PC-3 (cell line): ENCODE results near the gene KIF5C. TPM values are rescaled to one million over a fixed set of nuclear protein-coding genes. Genes with fewer than 3 reads are reported as not detected.

Experiments
- ATAC-seq: fragments of 200-7000 bp; cut with Tn5 transposase; 2 replicates; pipeline ENCODE4 v1.9.1; 2020; ENCODE audit warnings: mild to moderate bottlenecking, moderate library complexity
- Bru-seq: library from RNA; stranded (reverse); fragments of 400-500 nt; gene quantifications from one replicate; lab custom pipeline; 2021; lab: Mats Ljungman, UMichigan
- BruChase-seq, 2 experiments: library from RNA; stranded (reverse); fragments of 400-500 nt; gene quantifications; one replicate each; lab custom pipeline; 2021; lab: Mats Ljungman, UMichigan
- BruUV-seq: library from RNA; stranded (reverse); fragments of 400-500 nt; replicated peaks from 2 replicates; lab custom pipeline; 2021; lab: Mats Ljungman, UMichigan
- CTCF ChIA-PET: fragments of 300-600 bp; sonication (Branson Sonifier 250); formaldehyde crosslinking; loops from one replicate; lab custom pipeline; 2022; ENCODE audit warnings: antibody characterized with exemption; lab: Charles Lee
- POLR2A ChIA-PET: fragments of 300-600 bp; sonication (Branson Sonifier 250); formaldehyde crosslinking; loops from one replicate; lab custom pipeline; 2022; ENCODE audit warnings: antibody characterized with exemption; ENCODE audit not compliant: unreplicated experiment; lab: Charles Lee
- DNase-seq: peaks from one replicate; pipeline ENCODE4 v3.0.0-alpha.2; 2015
- H2AFZ ChIP-seq: fragments of 300-600 bp; sonication (generic); 2 replicates; pipeline ENCODE4 v1.6.0; 2016; ENCODE audit warnings: antibody characterized with exemption, low read length
- H3F3A ChIP-seq: fragments of 300-600 bp; sonication (generic); one replicate; pipeline ENCODE4 v1.6.0; 2017; ENCODE audit warnings: antibody characterized with exemption, low read length, control low read depth, mild to moderate bottlenecking; ENCODE audit not compliant: unreplicated experiment
- H3K27ac ChIP-seq: fragments of 300-600 bp; sonication (generic); 2 replicates; pipeline ENCODE4 v1.5.1; 2016; ENCODE audit warnings: mild to moderate bottlenecking, low read length
- H3K27me3 ChIP-seq: fragments of 300-600 bp; sonication (generic); 2 replicates; pipeline ENCODE4 v1.6.1; 2016; ENCODE audit warnings: low read length, mixed read lengths
- H3K36me3 ChIP-seq: fragments of 300-600 bp; sonication (generic); 2 replicates; pipeline ENCODE4 v1.6.1; 2016; ENCODE audit warnings: low read depth, mixed run types, low read length, mixed read lengths
- H3K4me1 ChIP-seq: fragments of 300-600 bp; sonication (generic); 2 replicates; pipeline ENCODE4 v1.5.1; 2016; ENCODE audit warnings: low read length; ENCODE audit not compliant: insufficient read depth
- H3K4me2 ChIP-seq: fragments of 300-600 bp; sonication (generic); 2 replicates; pipeline ENCODE4 v1.6.0; 2016; ENCODE audit warnings: low read length
- H3K4me3 ChIP-seq: fragments of 300-600 bp; sonication (generic); 2 replicates; pipeline ENCODE4 v1.5.1; 2016; ENCODE audit warnings: mild to moderate bottlenecking, low read length, mixed read lengths
- H3K79me2 ChIP-seq: fragments of 300-600 bp; sonication (generic); 2 replicates; pipeline ENCODE4 v1.6.1; 2017; ENCODE audit warnings: low read length, mixed read lengths
- H3K9ac ChIP-seq: fragments of 300-600 bp; sonication (generic); 2 replicates; pipeline ENCODE4 v1.6.0; 2016; ENCODE audit warnings: mild to moderate bottlenecking, low read length
- H3K9me2 ChIP-seq: fragments of 300-600 bp; sonication (generic); replicated peaks from 2 replicates; pipeline ENCODE4 v1.6.1; 2016; ENCODE audit warnings: mixed run types, low read length, mixed read lengths
- H3K9me3 ChIP-seq: fragments of 300-600 bp; sonication (generic); 2 replicates; pipeline ENCODE4 v1.6.1; 2016; ENCODE audit warnings: low read length, mixed read lengths
- H4K20me1 ChIP-seq: fragments of 300-600 bp; sonication (generic); 2 replicates; pipeline ENCODE4 v1.6.1; 2016; ENCODE audit warnings: low read length, mixed read lengths
- EZH2 ChIP-seq: fragments of 300-600 bp; sonication (generic); IDR thresholded peaks from one replicate; pipeline ENCODE4 v1.6.1; 2017; ENCODE audit warnings: antibody characterized with exemption, mild to moderate bottlenecking, low read length; ENCODE audit not compliant: unreplicated experiment
- EZH2phosphoT487 ChIP-seq: fragments of 300-600 bp; sonication (generic); IDR thresholded peaks from 2 replicates; pipeline ENCODE4 v1.6.1; 2018; ENCODE audit warnings: mild to moderate bottlenecking, antibody characterized with exemption, low read length, borderline replicate concordance
- intact Hi-C: fragments of 100-400 bp; cut with micrococcal nuclease; formaldehyde crosslinking; loops from 2 replicates; pipeline ENCODE4 v1.9.0; 2023
- long read RNA-seq: library from polyadenylated mRNA; unstranded; transcript quantifications from one replicate; pipeline ENCODE4 v2.0.0, GENCODE V29; 2021; ENCODE audit not compliant: unreplicated experiment
- total RNA-seq: library from RNA; depleted of rRNA; stranded (reverse); fragments of >200 nt; gene quantifications from 2 replicates; pipeline ENCODE4 v1.2.3, GENCODE V29; 2014; rRNA removed
- TF ChIP-seq, protein P1 (sequence below): fragments of 300-600 bp; sonication (generic); conservative IDR thresholded peaks from 2 replicates; pipeline ENCODE4 v1.5.1; 2017; ENCODE audit warnings: antibody characterized with exemption, low read depth, mild to moderate bottlenecking, low read length

Gene KIF5C
- total RNA-seq, result 4.0 and 7.3 TPM in 2 replicates
- Bru-seq, nascent RNA, result percentile 32 among the genes with signal in this experiment
- BruChase-seq, experiment 1, labeled RNA remaining after a 6-hour chase, result percentile 30 among the genes with signal in this experiment
- percentile 29 among the genes with signal in this experiment for BruChase-seq, experiment 2, labeled RNA remaining after a 2-hour chase
- long read RNA-seq, partial matches to known transcripts, result 4 of 6 reads
- long read RNA-seq, other reads (novel, unspliced or antisense), result 2 of 6 reads

DNA sequence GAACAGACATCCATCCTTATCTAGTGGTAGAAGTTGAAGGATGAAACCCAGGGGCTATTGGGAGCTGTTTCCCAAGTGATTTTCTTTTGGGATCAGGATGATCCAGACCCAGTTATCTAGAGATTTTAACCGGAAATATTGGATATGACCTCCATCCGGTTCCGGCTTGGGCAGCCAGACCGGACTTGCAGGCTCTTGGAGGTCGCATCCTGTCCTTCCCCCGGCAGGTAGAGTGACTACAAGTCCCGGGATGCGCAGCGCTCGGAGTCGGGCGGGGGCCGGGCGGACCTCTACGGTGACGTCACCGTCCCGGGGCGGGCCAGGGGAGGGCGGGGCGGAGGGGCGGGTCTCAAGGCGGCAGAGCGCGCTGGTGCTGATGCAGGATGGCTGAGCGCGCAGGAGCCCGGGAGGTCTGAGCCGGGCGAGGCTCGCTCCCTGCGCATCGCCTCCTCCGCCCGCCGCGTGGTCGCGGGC lies at the start of gene KIF5C:
TSS of gene KIF5C (plus strand) at position 360 of the 474 bp plus-strand sequence. CDS start 391 bp downstream, outside the sequence.
- Histone ChIP-seq H3K27ac (no peak within 1 kb of the TSS), H3F3A (no peaks in the 10 kb centered on the region), H3K9me2 (no peaks in the 10 kb centered on the region), H3K9ac (no peak within 1 kb of the TSS), H2AFZ (peak within 1 kb of the TSS; percentile 86), H4K20me1 (no peaks in the 10 kb centered on the region), H3K4me2 (peak within 1 kb of the TSS; percentile 78), H3K79me2 (no peaks in the 10 kb centered on the region), H3K27me3 (peaks cover 28% of the 10 kb centered on the region), H3K4me1 (peaks cover 18% of the 10 kb centered on the region), H3K4me3 (peak within 1 kb of the TSS; percentile 64), H3K36me3 (no peaks in the 10 kb centered on the region), H3K9me3 (no peaks in the 10 kb centered on the region)
- DNase-seq (peak; percentile 82), ATAC-seq (peak; percentile 77)
- ChIA-PET CTCF (no interaction called here), POLR2A (no interaction called here)
- intact Hi-C loops, result loop anchor here (10.0 kb wide), 1 partner anchor 230 kb away; the partner anchor contains the start of gene EPC2
- no TSS peak for BruUV-seq
- TF ChIP-seq, protein P1, sequence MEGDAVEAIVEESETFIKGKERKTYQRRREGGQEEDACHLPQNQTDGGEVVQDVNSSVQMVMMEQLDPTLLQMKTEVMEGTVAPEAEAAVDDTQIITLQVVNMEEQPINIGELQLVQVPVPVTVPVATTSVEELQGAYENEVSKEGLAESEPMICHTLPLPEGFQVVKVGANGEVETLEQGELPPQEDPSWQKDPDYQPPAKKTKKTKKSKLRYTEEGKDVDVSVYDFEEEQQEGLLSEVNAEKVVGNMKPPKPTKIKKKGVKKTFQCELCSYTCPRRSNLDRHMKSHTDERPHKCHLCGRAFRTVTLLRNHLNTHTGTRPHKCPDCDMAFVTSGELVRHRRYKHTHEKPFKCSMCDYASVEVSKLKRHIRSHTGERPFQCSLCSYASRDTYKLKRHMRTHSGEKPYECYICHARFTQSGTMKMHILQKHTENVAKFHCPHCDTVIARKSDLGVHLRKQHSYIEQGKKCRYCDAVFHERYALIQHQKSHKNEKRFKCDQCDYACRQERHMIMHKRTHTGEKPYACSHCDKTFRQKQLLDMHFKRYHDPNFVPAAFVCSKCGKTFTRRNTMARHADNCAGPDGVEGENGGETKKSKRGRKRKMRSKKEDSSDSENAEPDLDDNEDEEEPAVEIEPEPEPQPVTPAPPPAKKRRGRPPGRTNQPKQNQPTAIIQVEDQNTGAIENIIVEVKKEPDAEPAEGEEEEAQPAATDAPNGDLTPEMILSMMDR, result no peak
- TF ChIP-seq EZH2phosphoT487 (no peak), EZH2 (no peak)

DNA sequence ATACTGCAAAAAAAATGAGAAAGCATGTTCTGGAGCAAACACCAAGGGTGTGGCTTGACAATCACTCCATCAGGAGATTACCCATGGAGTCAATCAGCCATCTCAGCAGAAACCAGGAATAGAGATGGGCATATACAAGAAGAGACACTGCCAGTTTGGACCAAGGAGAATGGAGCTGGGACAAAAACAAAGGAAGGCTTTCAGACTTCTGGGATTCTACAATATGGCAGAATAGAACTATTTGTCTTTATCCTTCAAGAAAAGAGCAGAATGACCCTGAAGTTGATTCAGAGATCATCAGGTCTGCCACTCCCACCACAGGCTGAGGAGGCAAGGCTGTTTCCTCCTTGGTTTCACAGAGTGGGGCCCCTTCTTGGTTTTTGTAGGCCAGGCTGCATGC lies 48.2 kb upstream of the KIF5C start:
- no peaks in the 10 kb centered on the region for H3K79me2 ChIP-seq
- no peaks in the 10 kb centered on the region for H3K9me2 ChIP-seq
- no peaks in the 10 kb centered on the region for H4K20me1 ChIP-seq
- CTCF ChIA-PET, result no interaction called here
- BruUV-seq, result no TSS peak
- no peak for TF ChIP-seq EZH2
- TF ChIP-seq, protein P1, result no peak
- POLR2A ChIA-PET, result no interaction called here
- no peak overlapping the region for H3K4me2 ChIP-seq
- H3K9ac ChIP-seq, result no peak overlapping the region
- DNase-seq (no peak), ATAC-seq (no peak)
- intact Hi-C loops, result no loop called here
- peaks cover 1% of the 10 kb centered on the region; the same call in 1 of the 2 replicates for H3K27me3 ChIP-seq
- no peaks in the 10 kb centered on the region for H3K36me3 ChIP-seq
- no peak overlapping the region for H2AFZ ChIP-seq
- H3K4me1 ChIP-seq, result no peaks in the 10 kb centered on the region
- no peak overlapping the region for H3K27ac ChIP-seq
- no peaks in the 10 kb centered on the region for H3F3A ChIP-seq
- no peaks in the 10 kb centered on the region for H3K9me3 ChIP-seq
- H3K4me3 ChIP-seq, result no peak overlapping the region

DNA sequence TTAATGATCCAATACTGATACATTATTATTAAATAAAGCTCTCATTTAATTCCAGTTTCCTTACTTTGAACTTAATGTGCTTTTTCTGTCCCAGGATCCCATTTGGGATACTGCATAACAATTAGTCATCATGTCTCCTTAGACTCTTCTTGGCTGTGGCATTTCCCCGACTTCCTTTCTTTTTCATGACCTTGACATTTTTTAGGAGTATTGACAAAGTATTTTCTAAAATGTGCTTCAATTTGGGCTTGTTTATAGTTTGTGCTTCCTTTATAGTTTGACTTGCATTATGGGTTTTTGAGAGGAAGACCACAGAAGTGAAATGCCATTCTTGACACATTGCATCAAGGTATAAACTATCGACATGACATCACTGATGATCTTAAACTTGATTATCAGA lies 46.1 kb upstream of the KIF5C start:
- ChIA-PET CTCF (no interaction called here), POLR2A (no interaction called here)
- H3K9me3 ChIP-seq, result no peaks in the 10 kb centered on the region
- H3K9ac ChIP-seq, result no peak overlapping the region
- no peaks in the 10 kb centered on the region for H3K79me2 ChIP-seq
- TF ChIP-seq EZH2 (no peak), EZH2phosphoT487 (no peak)
- TF ChIP-seq, protein P1, result no peak
- H2AFZ ChIP-seq, result no peak overlapping the region
- H3K27ac ChIP-seq, result no peak overlapping the region
- H3K4me1 ChIP-seq, result no peaks in the 10 kb centered on the region
- ATAC-seq (no peak), DNase-seq (no peak)
- no peaks in the 10 kb centered on the region for H3K36me3 ChIP-seq
- no peaks in the 10 kb centered on the region for H3F3A ChIP-seq
- no peak overlapping the region for H3K4me3 ChIP-seq
- H3K27me3 ChIP-seq, result peaks cover 8% of the 10 kb centered on the region
- no peaks in the 10 kb centered on the region; the same call in 1 of the 2 replicates for H3K9me2 ChIP-seq
- no peak overlapping the region for H3K4me2 ChIP-seq
- no TSS peak for BruUV-seq
- H4K20me1 ChIP-seq, result no peaks in the 10 kb centered on the region
- intact Hi-C loops, result no loop called here
